ENCODE results near the gene KBTBD13. TPM values are rescaled to one million over a fixed set of nuclear protein-coding genes. Genes with fewer than 3 reads are reported as not detected.
A peak's percentile ranks its signal among the peaks of the same experiment; 100 is the strongest.
"Not testable (repeated sequence)": the region's sequence is repeated elsewhere in the genome, so short reads cannot be mapped to it uniquely, and the experiment has no call there.

The KBTBD13 gene
- total and polyA plus RNA-seq, 7 donors = 0.03 TPM; not detected in 6

DNA sequence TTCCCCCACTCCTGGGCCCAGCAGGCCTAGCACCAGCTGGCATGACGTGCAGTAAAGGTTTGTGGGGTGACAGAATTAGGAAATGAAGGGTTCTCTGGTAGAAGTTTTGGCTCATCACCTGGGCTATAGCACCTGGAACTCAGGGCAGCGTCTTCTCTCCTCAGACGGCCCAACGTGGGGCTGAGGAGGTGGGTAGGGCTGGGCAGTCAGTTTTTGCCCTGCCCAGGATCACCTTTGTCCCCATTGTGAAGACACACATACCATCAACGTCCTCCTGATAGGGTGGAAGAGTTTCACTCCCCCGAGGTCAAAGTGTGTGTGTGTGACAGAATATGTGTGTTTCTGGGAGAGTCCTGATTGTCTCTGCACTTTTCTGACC lies 12.1 kb downstream of the KBTBD13 start:
- Histone ChIP-seq H3K36me3 (no peaks in the 10 kb centered on the region), H3K27ac (peak overlapping the region; percentile 93 to 95 (median 94)), H3K4me3 (no peak overlapping the region), H3K9me3 (no peaks in the 10 kb centered on the region), H3K27me3 (no peaks in the 10 kb centered on the region), H3K4me1 (peaks cover 0 to 87% (median 76%) of the 10 kb centered on the region in 4 donors)
- intact Hi-C loops (cut with DNase I) = loop anchor here (5.0 kb wide), 1 partner anchor 96 kb away; no protein-coding TSS in a partner anchor
- TF ChIP-seq EP300 (IDR thresholded peaks at IDR 0.05) = no peak
- TF ChIP-seq POLR2AphosphoS5 (IDR thresholded peaks at IDR 0.05) = no peak
- TF ChIP-seq POLR2A (IDR thresholded peaks at IDR 0.05) = no peak
- TF ChIP-seq, protein P1, sequence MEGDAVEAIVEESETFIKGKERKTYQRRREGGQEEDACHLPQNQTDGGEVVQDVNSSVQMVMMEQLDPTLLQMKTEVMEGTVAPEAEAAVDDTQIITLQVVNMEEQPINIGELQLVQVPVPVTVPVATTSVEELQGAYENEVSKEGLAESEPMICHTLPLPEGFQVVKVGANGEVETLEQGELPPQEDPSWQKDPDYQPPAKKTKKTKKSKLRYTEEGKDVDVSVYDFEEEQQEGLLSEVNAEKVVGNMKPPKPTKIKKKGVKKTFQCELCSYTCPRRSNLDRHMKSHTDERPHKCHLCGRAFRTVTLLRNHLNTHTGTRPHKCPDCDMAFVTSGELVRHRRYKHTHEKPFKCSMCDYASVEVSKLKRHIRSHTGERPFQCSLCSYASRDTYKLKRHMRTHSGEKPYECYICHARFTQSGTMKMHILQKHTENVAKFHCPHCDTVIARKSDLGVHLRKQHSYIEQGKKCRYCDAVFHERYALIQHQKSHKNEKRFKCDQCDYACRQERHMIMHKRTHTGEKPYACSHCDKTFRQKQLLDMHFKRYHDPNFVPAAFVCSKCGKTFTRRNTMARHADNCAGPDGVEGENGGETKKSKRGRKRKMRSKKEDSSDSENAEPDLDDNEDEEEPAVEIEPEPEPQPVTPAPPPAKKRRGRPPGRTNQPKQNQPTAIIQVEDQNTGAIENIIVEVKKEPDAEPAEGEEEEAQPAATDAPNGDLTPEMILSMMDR (IDR thresholded peaks at IDR 0.05) = no peak
- 12 to 62% methylated on average over 6 of the region's 6 CpGs for WGBS, 2 donors
- no peak for DNase-seq

DNA sequence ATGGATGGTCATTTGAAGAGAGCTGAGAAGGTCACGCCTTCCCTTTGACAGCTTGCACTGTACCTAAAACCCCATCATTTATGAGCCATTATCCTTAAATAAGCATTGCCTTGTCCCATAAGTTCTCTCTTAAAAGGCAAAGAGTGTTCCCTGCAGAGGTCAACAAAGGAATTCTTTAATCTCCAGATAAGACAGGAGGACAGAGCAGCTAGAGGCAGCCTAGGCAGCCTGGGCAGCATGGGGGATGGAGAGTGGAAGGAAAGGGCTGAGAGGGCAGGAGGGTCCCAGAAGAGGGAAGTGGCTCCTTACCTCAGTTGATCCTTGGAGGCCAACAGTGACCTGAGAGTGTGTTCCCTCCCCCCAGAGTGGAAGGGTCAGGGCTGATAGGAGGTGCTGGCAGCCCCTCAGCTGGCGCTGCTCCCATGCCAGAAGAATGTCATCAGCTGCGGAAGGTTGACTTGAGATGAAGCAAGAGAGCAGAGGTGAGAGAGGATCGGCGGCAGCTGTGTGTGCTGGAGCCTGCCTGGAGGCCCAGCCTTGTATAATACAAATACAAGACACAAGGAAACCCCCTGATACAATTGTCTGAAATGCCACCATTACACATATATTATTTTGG lies 12.8 kb downstream of the KBTBD13 start:
- no peaks in the 10 kb centered on the region for H3K36me3 ChIP-seq
- H3K4me1 ChIP-seq = peaks cover 1 to 88% (median 80%) of the 10 kb centered on the region in 4 donors
- intact Hi-C loops (cut with DNase I) = loop anchor here (5.0 kb wide), 1 partner anchor 97 kb away; no protein-coding TSS in a partner anchor
- peak overlapping the region; percentile 93 to 95 (median 94) for H3K27ac ChIP-seq
- TF ChIP-seq POLR2AphosphoS5 (IDR thresholded peaks at IDR 0.05) = peak in 2 of 4 donors; percentile 43 to 46
- no peak for TF ChIP-seq EP300 (IDR thresholded peaks at IDR 0.05)
- TF ChIP-seq, protein P1 (IDR thresholded peaks at IDR 0.05) = no peak
- no peak for TF ChIP-seq POLR2A (IDR thresholded peaks at IDR 0.05)
- DNase-seq = peak; percentile 71
- H3K27me3 ChIP-seq = no peaks in the 10 kb centered on the region
- H3K4me3 ChIP-seq = no peak overlapping the region
- H3K9me3 ChIP-seq = no peaks in the 10 kb centered on the region
- WGBS, 2 donors = 80 to 82% methylated on average over 5 of the region's 5 CpGs

DNA sequence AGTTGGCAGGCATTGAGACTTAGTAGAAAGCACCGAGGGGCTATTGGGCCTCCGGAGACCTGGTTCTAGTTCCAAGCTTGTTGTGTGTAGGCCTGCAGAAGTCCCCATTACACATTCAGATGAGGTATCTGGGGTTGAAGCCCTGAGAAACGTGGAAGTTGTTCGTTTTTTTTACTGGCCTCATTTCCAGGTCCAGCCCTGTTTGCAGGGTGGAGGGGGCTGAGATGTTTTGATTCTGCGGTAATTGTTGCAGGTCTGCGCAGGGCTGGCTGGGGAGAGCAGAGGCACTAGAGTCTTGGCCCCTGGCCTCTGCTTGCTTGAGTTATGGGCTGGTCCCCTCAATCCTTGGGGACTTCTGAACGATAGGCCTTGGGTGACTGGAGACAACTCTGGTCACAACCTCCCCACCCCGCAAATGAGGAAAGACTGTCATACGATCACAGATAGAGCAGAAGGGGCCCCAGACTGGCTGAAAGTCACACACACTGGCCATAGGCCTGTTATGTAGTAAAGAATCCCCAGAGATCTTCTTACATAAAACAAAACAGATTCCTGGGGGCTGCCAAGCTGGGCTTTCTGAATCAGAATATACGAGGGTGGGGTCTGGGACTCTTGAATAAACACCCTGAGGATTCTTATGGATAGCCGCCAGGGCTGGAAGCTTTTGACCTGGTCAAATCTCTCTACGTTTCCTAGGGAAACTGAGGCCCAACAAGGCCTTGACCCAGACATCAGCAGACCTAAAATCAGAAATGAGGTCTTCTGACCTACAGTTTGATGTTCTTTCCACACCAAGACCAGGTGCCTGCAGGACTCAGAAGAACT lies 15.6 kb downstream of the KBTBD13 start:
- Histone ChIP-seq H3K9me3 (no peaks in the 10 kb centered on the region), H3K27ac (peak overlapping the region; percentile 82 to 95 (median 89)), H3K36me3 (no peaks in the 10 kb centered on the region), H3K4me1 (peaks cover 3 to 90% (median 83%) of the 10 kb centered on the region in 4 donors), H3K27me3 (no peaks in the 10 kb centered on the region), H3K4me3 (no peak overlapping the region)
- TF ChIP-seq, protein P1 (IDR thresholded peaks at IDR 0.05) = no peak
- no peak for TF ChIP-seq POLR2AphosphoS5 (IDR thresholded peaks at IDR 0.05)
- TF ChIP-seq EP300 (IDR thresholded peaks at IDR 0.05) = no peak
- TF ChIP-seq POLR2A (IDR thresholded peaks at IDR 0.05) = no peak
- WGBS, 2 donors = 85 to 87% methylated on average over 12 of the region's 12 CpGs
- intact Hi-C loops (cut with DNase I) = no loop called here
- peak; percentile 58 for DNase-seq

DNA sequence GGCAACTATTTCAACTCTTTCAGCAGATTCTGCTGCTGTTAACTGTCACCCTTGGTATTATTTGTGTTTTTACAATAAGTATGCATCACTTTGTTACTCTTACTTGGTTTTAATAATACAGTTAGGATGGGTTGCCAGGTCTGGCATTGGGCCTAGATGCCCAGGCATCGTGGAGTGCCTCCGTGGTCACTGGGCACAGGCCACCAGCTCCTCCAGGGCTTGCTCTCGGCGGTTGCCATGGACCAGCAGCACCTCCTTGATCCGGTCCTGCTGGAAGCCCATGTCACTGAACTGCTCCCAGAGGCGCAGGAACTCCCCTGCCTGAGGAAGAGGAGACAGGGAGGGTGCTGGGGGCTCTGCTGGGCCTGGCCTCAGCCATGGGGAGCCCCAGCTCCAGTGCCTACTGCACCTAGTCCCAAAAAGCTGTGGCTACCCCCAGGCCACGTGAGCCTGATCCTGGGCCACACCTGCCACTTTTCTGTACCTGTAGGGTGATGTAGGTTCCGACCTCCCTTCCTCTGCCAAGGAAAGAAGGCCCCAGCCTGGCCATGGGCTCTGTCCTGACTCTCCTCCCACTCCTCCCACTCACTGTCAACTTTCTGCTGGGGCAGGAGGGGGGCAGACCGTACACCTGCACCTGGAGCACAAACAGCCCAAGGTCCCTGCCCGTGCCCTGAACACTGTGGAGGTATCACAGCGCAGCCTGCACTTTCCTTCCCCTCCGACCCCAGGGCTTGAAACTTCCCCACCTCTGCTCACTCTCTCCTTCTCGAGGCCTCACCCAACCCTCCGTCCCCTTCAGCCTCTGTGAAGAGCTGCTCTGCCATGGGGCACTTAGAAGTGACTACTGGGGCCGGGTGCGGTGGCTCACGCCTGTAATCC lies 16.6 kb downstream of the KBTBD13 start:
- Histone ChIP-seq H3K36me3 (peaks cover 0 to 9% (median 4%) of the 10 kb centered on the region in 4 donors), H3K9me3 (no peaks in the 10 kb centered on the region), H3K4me1 (peaks cover 3 to 82% (median 74%) of the 10 kb centered on the region in 4 donors), H3K27ac (peak overlapping the region; percentile 82 to 95 (median 89)), H3K27me3 (no peaks in the 10 kb centered on the region), H3K4me3 (no peak overlapping the region)
- intact Hi-C loops (cut with DNase I) = no loop called here
- no peak for TF ChIP-seq POLR2AphosphoS5 (IDR thresholded peaks at IDR 0.05)
- TF ChIP-seq, protein P1 (IDR thresholded peaks at IDR 0.05) = no peak
- no peak for TF ChIP-seq POLR2A (IDR thresholded peaks at IDR 0.05)
- TF ChIP-seq EP300 (IDR thresholded peaks at IDR 0.05) = no peak
- 93 to 94% methylated on average over 17 of the region's 17 CpGs for WGBS, 2 donors
- peak; percentile 64 for DNase-seq

DNA sequence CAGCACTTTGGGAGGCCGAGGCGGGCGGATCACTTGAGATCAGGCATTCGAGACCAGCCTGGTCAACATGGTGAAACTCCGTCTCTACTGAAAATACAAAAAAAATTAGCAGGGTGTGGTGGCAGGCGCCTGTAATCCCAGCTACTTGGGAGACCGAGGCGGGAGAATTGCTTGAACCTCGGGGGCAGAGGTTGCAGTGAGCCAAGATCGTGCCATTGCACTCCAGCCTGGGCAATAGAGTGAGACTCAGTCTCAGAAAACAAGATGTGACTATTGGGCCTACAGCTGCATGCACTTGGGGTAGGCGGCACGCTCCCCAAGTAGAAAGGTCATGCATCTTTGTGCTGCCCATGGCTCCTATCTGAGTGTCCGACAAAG lies 17.2 kb downstream of the KBTBD13 start:
- H3K4me3 ChIP-seq; H3K9me3 ChIP-seq; intact Hi-C loops (cut with DNase I); DNase-seq; H3K27me3 ChIP-seq: not testable (repeated sequence)
- 91 to 96% methylated on average over 13 of the region's 13 CpGs for WGBS, 2 donors
- Histone ChIP-seq H3K36me3 (peaks cover 0 to 16% (median 8%) of the 10 kb centered on the region in 4 donors), H3K4me1 (peaks cover 3 to 75% (median 68%) of the 10 kb centered on the region in 4 donors), H3K27ac (peak overlapping the region; percentile 82 to 95 (median 89))
